HEK293 (cell line): ENCODE results near the gene TENT4A.

ENCODE experiments used
- CTCF ChIP-seq: fragments of 450-650 bp; formaldehyde crosslinking; IDR thresholded peaks from 2 replicates; pipeline ENCODE4 v1.5.1; 2016; ENCODE audit warnings: missing biosample characterization, missing genetic modification characterization
- HOXA7 ChIP-seq: sonication (generic); formaldehyde crosslinking; IDR thresholded peaks from 2 replicates; pipeline ENCODE4 v1.8.1; 2022; ENCODE audit warnings: missing genetic modification reagents, borderline replicate concordance
- KLF1 ChIP-seq: fragments of 450-650 bp; formaldehyde crosslinking; IDR thresholded peaks from 2 replicates; pipeline ENCODE4 v1.5.1; 2016; ENCODE audit warnings: missing biosample characterization, missing genetic modification characterization
- KLF16 ChIP-seq: fragments of 450-650 bp; formaldehyde crosslinking; IDR thresholded peaks from 2 replicates; pipeline ENCODE4 v1.5.1; 2017; ENCODE audit warnings: missing biosample characterization, missing genetic modification characterization
- PRDM6 ChIP-seq: fragments of 450-650 bp; formaldehyde crosslinking; IDR thresholded peaks from 2 replicates; pipeline ENCODE4 v1.5.1; 2017; ENCODE audit warnings: missing biosample characterization, missing genetic modification characterization
- REST ChIP-seq: fragments of 450-650 bp; formaldehyde crosslinking; IDR thresholded peaks from 2 replicates; pipeline ENCODE4 v1.5.1; 2016; ENCODE audit warnings: missing biosample characterization, missing genetic modification characterization
- SP7 ChIP-seq: fragments of 450-650 bp; formaldehyde crosslinking; IDR thresholded peaks from 2 replicates; pipeline ENCODE4 v1.5.1; 2016; ENCODE audit warnings: missing biosample characterization, missing genetic modification characterization
- ZNF112 ChIP-seq: fragments of 450-650 bp; formaldehyde crosslinking; IDR thresholded peaks from 2 replicates; pipeline ENCODE4 v1.5.0; 2017; ENCODE audit warnings: missing biosample characterization, missing genetic modification characterization
- ZNF138 ChIP-seq: fragments of 450-650 bp; formaldehyde crosslinking; IDR thresholded peaks from 2 replicates; pipeline ENCODE4 v1.5.1; 2016; ENCODE audit warnings: missing biosample characterization, missing genetic modification characterization, borderline replicate concordance
- ZNF426 ChIP-seq: fragments of 450-650 bp; formaldehyde crosslinking; IDR thresholded peaks from 2 replicates; pipeline ENCODE4 v1.5.1; 2017; ENCODE audit warnings: missing biosample characterization, missing genetic modification characterization, mild to moderate bottlenecking, inconsistent platforms, moderate library complexity
- ZNF704 ChIP-seq: fragments of 450-650 bp; formaldehyde crosslinking; IDR thresholded peaks from 2 replicates; pipeline ENCODE4 v1.5.1; 2016; ENCODE audit warnings: missing biosample characterization, missing genetic modification characterization

- TF ChIP-seq KLF16 (no peak), KLF1 (tag by site-specific recombination) (no peak), HOXA7 (no peak), ZNF112 (no peak), CTCF (tag by site-specific recombination) (no peak), ZNF426 (tag by site-specific recombination) (no peak), ZNF704 (no peak), SP7 (tag by site-specific recombination) (no peak), REST (tag by site-specific recombination) (no peak), PRDM6 (tag by site-specific recombination) (no peak), ZNF138 (tag by site-specific recombination) (no peak)
Observed at GRCh38 chr5:6721442-6721841, 8.2 kb downstream of the TENT4A start.
